ENCODE measurements around the gene CPNE5.

Gene CPNE5

DNA sequence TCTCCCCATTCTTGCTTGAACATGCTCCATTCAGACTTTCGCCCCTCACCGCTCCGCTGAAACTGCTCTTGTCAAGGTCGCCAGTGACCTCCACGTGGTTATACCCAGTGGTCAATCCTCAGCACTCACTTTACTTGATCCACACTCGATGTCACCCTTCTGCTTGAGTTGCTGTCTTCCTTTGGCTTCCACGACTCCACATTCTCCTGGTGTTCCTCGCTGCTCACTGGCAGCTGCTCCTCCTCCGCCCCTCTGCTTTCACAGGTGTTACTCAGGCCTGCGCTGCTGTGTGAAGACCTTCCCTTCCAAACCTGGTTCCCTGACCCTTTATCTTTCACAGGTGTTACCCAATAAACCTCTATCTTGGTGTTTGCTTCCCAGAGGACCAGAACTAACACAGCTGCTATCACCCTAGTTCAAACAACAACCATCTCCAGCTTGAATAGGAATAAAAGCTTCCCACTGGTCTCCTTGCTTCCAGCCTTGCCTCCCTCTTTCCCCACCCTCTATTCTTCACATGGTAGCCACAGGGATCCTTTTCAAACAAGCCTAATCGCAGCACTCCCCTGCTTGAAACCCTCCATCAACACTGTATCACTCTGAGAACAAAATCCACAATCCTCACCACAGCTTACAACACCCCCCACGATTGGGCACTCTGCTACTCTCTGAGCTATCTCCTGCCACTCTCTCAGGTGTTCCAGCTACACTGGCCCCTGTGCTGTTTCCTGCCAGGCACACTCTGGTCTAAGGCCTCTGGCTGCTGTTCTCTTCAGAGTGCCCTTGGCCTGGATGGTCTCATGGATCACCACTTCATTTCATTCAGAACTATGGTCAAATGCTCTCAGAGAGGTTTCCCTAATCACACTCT, 24.7 kb upstream of the CPNE5 start:
- no peak overlapping the region for H3K4me3 ChIP-seq (ENCODE audit: low read length)
- no peak overlapping the region for H2AFZ ChIP-seq (ENCODE audit: low read length)
- no peak overlapping the region for H3K27ac ChIP-seq (ENCODE audit: low read length)
- no peaks in the 10 kb centered on the region for H3K4me1 ChIP-seq (ENCODE audit: low read length)
- H3F3A ChIP-seq (ENCODE audit: insufficient read depth, low read length) = no peaks in the 10 kb centered on the region
- H3K9me2 ChIP-seq (replicated peaks; ENCODE audit: insufficient read depth, low read length) = no peaks in the 10 kb centered on the region
- no peak overlapping the region for H3K4me2 ChIP-seq (ENCODE audit: low read depth, low read length)
- no peaks in the 10 kb centered on the region for H3K9me3 ChIP-seq (replicated peaks; ENCODE audit: insufficient read depth, low read length)
- no peaks in the 10 kb centered on the region for H3K36me3 ChIP-seq (replicated peaks; ENCODE audit: insufficient read depth, low read length)
- no peak overlapping the region for H3K9ac ChIP-seq (ENCODE audit: low read length)
- no peak for DNase-seq
- H3K79me2 ChIP-seq (ENCODE audit: low read length) = peaks cover 79% of the 10 kb centered on the region
- no peaks in the 10 kb centered on the region for H3K27me3 ChIP-seq (replicated peaks; ENCODE audit: insufficient read depth, low read length)
- no peak for TF ChIP-seq EZH2 (optimal IDR thresholded peaks at IDR 0.05; ENCODE audit: low read depth, low read length)
- TF ChIP-seq, protein P1, sequence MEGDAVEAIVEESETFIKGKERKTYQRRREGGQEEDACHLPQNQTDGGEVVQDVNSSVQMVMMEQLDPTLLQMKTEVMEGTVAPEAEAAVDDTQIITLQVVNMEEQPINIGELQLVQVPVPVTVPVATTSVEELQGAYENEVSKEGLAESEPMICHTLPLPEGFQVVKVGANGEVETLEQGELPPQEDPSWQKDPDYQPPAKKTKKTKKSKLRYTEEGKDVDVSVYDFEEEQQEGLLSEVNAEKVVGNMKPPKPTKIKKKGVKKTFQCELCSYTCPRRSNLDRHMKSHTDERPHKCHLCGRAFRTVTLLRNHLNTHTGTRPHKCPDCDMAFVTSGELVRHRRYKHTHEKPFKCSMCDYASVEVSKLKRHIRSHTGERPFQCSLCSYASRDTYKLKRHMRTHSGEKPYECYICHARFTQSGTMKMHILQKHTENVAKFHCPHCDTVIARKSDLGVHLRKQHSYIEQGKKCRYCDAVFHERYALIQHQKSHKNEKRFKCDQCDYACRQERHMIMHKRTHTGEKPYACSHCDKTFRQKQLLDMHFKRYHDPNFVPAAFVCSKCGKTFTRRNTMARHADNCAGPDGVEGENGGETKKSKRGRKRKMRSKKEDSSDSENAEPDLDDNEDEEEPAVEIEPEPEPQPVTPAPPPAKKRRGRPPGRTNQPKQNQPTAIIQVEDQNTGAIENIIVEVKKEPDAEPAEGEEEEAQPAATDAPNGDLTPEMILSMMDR (IDR thresholded peaks at IDR 0.05; ENCODE audit: low read length) = no peak
- TF ChIP-seq EZH2phosphoT487 (IDR thresholded peaks at IDR 0.05; ENCODE audit: low read length) = no peak
- no peaks in the 10 kb centered on the region for H4K20me1 ChIP-seq (ENCODE audit: insufficient read depth, low read length)

DNA sequence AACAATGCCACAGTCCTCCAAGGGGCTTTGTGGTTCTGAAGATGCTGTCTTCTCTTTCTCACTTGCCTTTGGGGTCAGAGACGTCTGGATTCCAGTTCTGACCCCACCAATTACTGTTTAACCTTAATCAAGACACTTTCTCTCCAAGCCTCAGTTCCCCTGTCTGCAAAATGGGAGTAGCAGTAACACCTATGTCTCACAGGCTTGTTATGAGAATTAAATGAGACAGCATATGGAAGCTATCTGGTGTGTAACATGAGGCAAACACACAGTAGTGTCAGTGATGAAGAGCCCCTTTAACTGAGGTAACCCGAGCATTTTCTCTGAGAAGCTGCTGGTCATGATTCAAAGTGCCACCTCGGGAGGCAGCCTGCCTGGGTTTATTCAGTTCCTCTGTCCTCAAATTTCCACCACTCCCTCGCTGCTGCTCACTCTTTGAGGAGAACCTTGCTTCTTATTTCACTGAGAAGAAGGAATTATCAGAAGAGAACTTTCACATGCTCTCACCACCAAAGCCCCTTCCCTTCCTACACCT, 23.7 kb upstream of the CPNE5 start:
- H3K27ac ChIP-seq (ENCODE audit: low read length) = no peak overlapping the region
- no peaks in the 10 kb centered on the region for H3K9me2 ChIP-seq (replicated peaks; ENCODE audit: insufficient read depth, low read length)
- no peaks in the 10 kb centered on the region for H3K27me3 ChIP-seq (replicated peaks; ENCODE audit: insufficient read depth, low read length)
- H3K79me2 ChIP-seq (ENCODE audit: low read length) = peaks cover 80% of the 10 kb centered on the region
- H2AFZ ChIP-seq (ENCODE audit: low read length) = no peak overlapping the region
- no peak overlapping the region for H3K4me3 ChIP-seq (ENCODE audit: low read length)
- no peak for DNase-seq
- no peaks in the 10 kb centered on the region for H3F3A ChIP-seq (ENCODE audit: insufficient read depth, low read length)
- no peaks in the 10 kb centered on the region for H3K36me3 ChIP-seq (replicated peaks; ENCODE audit: insufficient read depth, low read length)
- no peaks in the 10 kb centered on the region for H3K4me1 ChIP-seq (ENCODE audit: low read length)
- H3K9me3 ChIP-seq (replicated peaks; ENCODE audit: insufficient read depth, low read length) = no peaks in the 10 kb centered on the region
- no peak overlapping the region for H3K4me2 ChIP-seq (ENCODE audit: low read depth, low read length)
- no peaks in the 10 kb centered on the region for H4K20me1 ChIP-seq (ENCODE audit: insufficient read depth, low read length)
- no peak for TF ChIP-seq EZH2phosphoT487 (IDR thresholded peaks at IDR 0.05; ENCODE audit: low read length)
- TF ChIP-seq, protein P1 (IDR thresholded peaks at IDR 0.05; ENCODE audit: low read length) = no peak
- no peak for TF ChIP-seq EZH2 (optimal IDR thresholded peaks at IDR 0.05; ENCODE audit: low read depth, low read length)
- H3K9ac ChIP-seq (ENCODE audit: low read length) = no peak overlapping the region

DNA sequence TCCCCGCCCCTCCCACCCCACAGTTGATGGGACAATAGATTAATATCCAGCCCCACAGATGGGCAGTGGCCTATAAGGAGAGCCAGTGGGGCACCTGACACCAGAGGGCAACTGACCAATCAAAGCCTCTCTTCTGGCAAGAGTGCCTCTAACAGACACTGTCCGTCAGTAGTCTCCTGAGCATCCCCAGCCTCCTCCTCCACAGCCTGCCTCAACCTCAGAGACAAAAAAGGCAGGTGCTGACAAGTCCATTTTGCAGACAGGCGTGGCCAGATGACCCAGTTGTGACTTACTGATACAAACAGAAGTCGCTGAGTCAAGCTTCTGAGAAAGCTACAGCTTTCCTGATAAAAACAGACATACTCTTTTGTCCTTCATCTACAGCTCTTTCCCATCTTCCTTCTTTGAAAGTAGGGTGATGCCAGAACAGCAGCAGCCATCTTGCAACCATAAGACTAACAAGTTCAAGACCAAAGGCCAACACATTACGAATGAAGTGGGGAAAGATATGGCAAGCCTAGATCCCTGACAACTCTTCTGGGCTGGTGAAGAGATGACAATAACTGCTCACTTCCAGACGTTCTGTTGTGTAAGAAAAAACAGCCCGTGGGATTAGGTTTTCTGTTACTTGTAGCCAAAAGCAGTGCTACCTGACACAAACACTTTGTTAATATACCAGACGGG, 23.1 kb upstream of the CPNE5 start:
- TF ChIP-seq, protein P1 (IDR thresholded peaks at IDR 0.05; ENCODE audit: low read length) = no peak
- no peak for TF ChIP-seq EZH2phosphoT487 (IDR thresholded peaks at IDR 0.05; ENCODE audit: low read length)
- TF ChIP-seq EZH2 (optimal IDR thresholded peaks at IDR 0.05; ENCODE audit: low read depth, low read length) = no peak
- Histone ChIP-seq H3K4me1 (ENCODE audit: low read length) (no peaks in the 10 kb centered on the region), H3K9me2 (replicated peaks; ENCODE audit: insufficient read depth, low read length) (no peaks in the 10 kb centered on the region), H2AFZ (ENCODE audit: low read length) (no peak overlapping the region), H3K9ac (ENCODE audit: low read length) (no peak overlapping the region), H3F3A (ENCODE audit: insufficient read depth, low read length) (no peaks in the 10 kb centered on the region), H3K79me2 (ENCODE audit: low read length) (peaks cover 78% of the 10 kb centered on the region), H3K4me3 (ENCODE audit: low read length) (no peak overlapping the region), H3K27me3 (replicated peaks; ENCODE audit: insufficient read depth, low read length) (no peaks in the 10 kb centered on the region), H3K36me3 (replicated peaks; ENCODE audit: insufficient read depth, low read length) (no peaks in the 10 kb centered on the region), H3K9me3 (replicated peaks; ENCODE audit: insufficient read depth, low read length) (no peaks in the 10 kb centered on the region), H3K27ac (ENCODE audit: low read length) (no peak overlapping the region), H3K4me2 (ENCODE audit: low read depth, low read length) (no peak overlapping the region), H4K20me1 (ENCODE audit: insufficient read depth, low read length) (no peaks in the 10 kb centered on the region)
- no peak for DNase-seq

Measured in MM.1S (cell line).